Measurements from ENCODE around the gene RPTOR. TPM values are rescaled to one million over a fixed set of nuclear protein-coding genes. Genes with fewer than 3 reads are reported as not detected.

The RPTOR gene
- total RNA-seq, 2 experiments from 2014 or later, result 48.1 to 87.8 TPM

GRCh38 chr17:80650751-80651518 lies 106.3 kb downstream of the RPTOR start:
- CTCF ChIA-PET (ENCODE audit: unreplicated experiment), result interaction anchor here (1.2 kb wide), 1 partner anchor 45 kb away, joined by 3 read pairs; no protein-coding TSS in a partner anchor
- H3K79me2 ChIP-seq (ENCODE audit: insufficient read depth, low read depth, low read length), result peaks cover 19% of the 10 kb centered on the region; the same call in 1 of the 2 replicates
- no TSS peak for BruUV-seq (replicated peaks)

GRCh38 chr17:80652756-80653330 lies 108.2 kb downstream of the RPTOR start:
- no peak for DNase-seq (ENCODE audit: low spot score)
- CTCF ChIA-PET (ENCODE audit: unreplicated experiment), result interaction anchor here (0.5 kb wide), 1 partner anchor 24 kb away, joined by 3 read pairs; no protein-coding TSS in a partner anchor
- intact Hi-C loops (cut with micrococcal nuclease; ENCODE audit: unreplicated experiment), result no loop called here
- peaks cover 14% of the 10 kb centered on the region for H3K36me3 ChIP-seq (ENCODE audit: insufficient read depth, low read length)
- no peaks in the 10 kb centered on the region for H4K20me1 ChIP-seq (ENCODE audit: insufficient read depth, low read length)
- no peaks in the 10 kb centered on the region for H3K4me1 ChIP-seq (ENCODE audit: insufficient read depth, low read length, poor library complexity, severe bottlenecking)
- TF ChIP-seq CTCF (conservative IDR thresholded peaks at IDR 0.05; ENCODE audit: low read length) (no peak), EZH2phosphoT487 (IDR thresholded peaks at IDR 0.05; ENCODE audit: borderline replicate concordance, low read depth, low read length) (no peak)
- H2AFZ ChIP-seq (ENCODE audit: low read length), result no peak overlapping the region
- H3K9me3 ChIP-seq (ENCODE audit: low read length), result peaks cover 11% of the 10 kb centered on the region; the same call in 1 of the 2 replicates
- POLR2A ChIA-PET, result interaction anchor here (0.6 to 0.8 kb wide), 2 partner anchors 10 to 858 kb away, joined by 3 read pairs; no protein-coding TSS in a partner anchor
- no peak overlapping the region for H3K27ac ChIP-seq (ENCODE audit: low read depth, low read length, poor library complexity, severe bottlenecking)
- H3K4me2 ChIP-seq (ENCODE audit: low read length), result no peak overlapping the region
- no peak overlapping the region for H3K4me3 ChIP-seq (ENCODE audit: low read depth, low read length, poor library complexity, severe bottlenecking)
- BruUV-seq (replicated peaks), result no TSS peak
- H3K9me2 ChIP-seq (ENCODE audit: insufficient read depth, low read length), result no peaks in the 10 kb centered on the region
- H3K79me2 ChIP-seq (ENCODE audit: insufficient read depth, low read depth, low read length), result peaks cover 30% of the 10 kb centered on the region; the same call in 1 of the 2 replicates

More at GRCh38 chr17:80650751-80651518, 106.3 kb downstream of the RPTOR start:
- Histone ChIP-seq H3K9me2 (ENCODE audit: insufficient read depth, low read length) (no peaks in the 10 kb centered on the region), H3K4me1 (ENCODE audit: insufficient read depth, low read length, poor library complexity, severe bottlenecking) (no peaks in the 10 kb centered on the region), H3K4me2 (ENCODE audit: low read length) (no peak overlapping the region), H4K20me1 (ENCODE audit: insufficient read depth, low read length) (no peaks in the 10 kb centered on the region), H3K4me3 (ENCODE audit: low read depth, low read length, poor library complexity, severe bottlenecking) (no peak overlapping the region), H2AFZ (ENCODE audit: low read length) (no peak overlapping the region), H3K27ac (ENCODE audit: low read depth, low read length, poor library complexity, severe bottlenecking) (no peak overlapping the region), H3K9me3 (ENCODE audit: low read length) (no peaks in the 10 kb centered on the region), H3K36me3 (ENCODE audit: insufficient read depth, low read length) (peaks cover 5% of the 10 kb centered on the region)
- intact Hi-C loops (cut with micrococcal nuclease; ENCODE audit: unreplicated experiment), result no loop called here
- POLR2A ChIA-PET, result interaction anchor here (0.8 kb wide), 1 partner anchor 13 kb away, joined by 3 read pairs; no protein-coding TSS in a partner anchor
- TF ChIP-seq CTCF (conservative IDR thresholded peaks at IDR 0.05; ENCODE audit: low read length) (no peak), EZH2phosphoT487 (IDR thresholded peaks at IDR 0.05; ENCODE audit: borderline replicate concordance, low read depth, low read length) (no peak)
- DNase-seq (ENCODE audit: low spot score), result no peak

Data from OCI-LY7 (cell line).